OCI-LY7 (cell line): ENCODE measurements around the gene NAV1. TPM values are rescaled to one million over a fixed set of nuclear protein-coding genes. Genes with fewer than 3 reads are reported as not detected.

Source experiments
- BruUV-seq: library from RNA; stranded (reverse); fragments of 400-500 nt; replicated peaks from 2 replicates; lab custom pipeline; 2021; lab: Mats Ljungman, UMichigan
- CTCF ChIA-PET: fragments of 300-600 bp; sonication (Branson Sonifier 250); formaldehyde crosslinking; loops from one replicate; lab custom pipeline; 2022; ENCODE audit warnings: antibody characterized with exemption; ENCODE audit not compliant: unreplicated experiment; lab: Charles Lee
- POLR2A ChIA-PET: fragments of 300-600 bp; sonication (Branson Sonifier 250); formaldehyde crosslinking; loops from one replicate; lab custom pipeline; 2022; ENCODE audit warnings: antibody characterized with exemption; lab: Charles Lee
- DNase-seq: peaks from one replicate; pipeline ENCODE4 v3.0.0-alpha.2; 2015; ENCODE audit warnings: low spot score
- H2AFZ ChIP-seq: fragments of 200-600 bp; sonication (generic), shearing (Covaris generic); 2 replicates; pipeline ENCODE4 v1.6.1; 2014; ENCODE audit warnings: mild to moderate bottlenecking, antibody characterized with exemption, low read length, moderate library complexity
- H3K27ac ChIP-seq: fragments of 200-600 bp; sonication (generic); 2 replicates; pipeline ENCODE4 v1.5.1; 2014; ENCODE audit warnings: mixed run types, low read depth, mild to moderate bottlenecking, moderate library complexity, low read length, inconsistent platforms; ENCODE audit not compliant: poor library complexity, severe bottlenecking
- H3K36me3 ChIP-seq: fragments of 200-600 bp; sonication (generic); 2 replicates; pipeline ENCODE4 v1.6.1; 2014; ENCODE audit warnings: mild to moderate bottlenecking, antibody characterized with exemption, low read length, moderate library complexity, mixed read lengths; ENCODE audit not compliant: insufficient read depth
- H3K4me1 ChIP-seq: fragments of 200-600 bp; sonication (generic); 2 replicates; pipeline ENCODE4 v1.5.1; 2014; ENCODE audit warnings: mild to moderate bottlenecking, low read length; ENCODE audit not compliant: insufficient read depth, poor library complexity, severe bottlenecking
- H3K4me2 ChIP-seq: fragments of 200-600 bp; sonication (generic); 2 replicates; pipeline ENCODE4 v1.6.1; 2014; ENCODE audit warnings: mild to moderate bottlenecking, low read length
- H3K4me3 ChIP-seq: fragments of 200-600 bp; sonication (generic); 2 replicates; pipeline ENCODE4 v1.5.1; 2014; ENCODE audit warnings: mild to moderate bottlenecking, low read depth, low read length; ENCODE audit not compliant: poor library complexity, severe bottlenecking
- H3K79me2 ChIP-seq: fragments of 200-600 bp; sonication (generic); 2 replicates; pipeline ENCODE4 v1.6.1; 2016; ENCODE audit warnings: low read depth, mild to moderate bottlenecking, low read length, moderate library complexity, mixed read lengths; ENCODE audit not compliant: insufficient read depth
- H3K9me2 ChIP-seq: fragments of 200-600 bp; sonication (generic); 2 replicates; pipeline ENCODE4 v1.6.1; 2016; ENCODE audit warnings: mild to moderate bottlenecking, low read length, mixed read lengths; ENCODE audit not compliant: insufficient read depth
- H3K9me3 ChIP-seq: fragments of 200-600 bp; sonication (generic); 2 replicates; pipeline ENCODE4 v1.6.1; 2014; ENCODE audit warnings: mild to moderate bottlenecking, mixed run types, low read length, mixed read lengths
- H4K20me1 ChIP-seq: fragments of 200-600 bp; sonication (generic); 2 replicates; pipeline ENCODE4 v1.6.1; 2014; ENCODE audit warnings: mild to moderate bottlenecking, antibody characterized with exemption, low read length, moderate library complexity, mixed read lengths; ENCODE audit not compliant: insufficient read depth
- EZH2phosphoT487 ChIP-seq: fragments of 200-600 bp; sonication (generic); IDR thresholded peaks from 2 replicates; pipeline ENCODE4 v1.6.1; 2018; ENCODE audit warnings: low read depth, borderline replicate concordance, mild to moderate bottlenecking, mixed run types, antibody characterized with exemption, low read length, moderate library complexity, mixed read lengths
- intact Hi-C: fragments of 100-400 bp; cut with micrococcal nuclease; formaldehyde crosslinking; loops from one replicate; pipeline ENCODE4 v1.10.0; 2022; ENCODE audit not compliant: unreplicated experiment
- total RNA-seq, 2 experiments: library from RNA; depleted of rRNA in 1 of 2; stranded (reverse); fragments of >200 nt in 1 of 2; shearing (Covaris generic) in 1 of 2; gene quantifications; 2 replicates each; pipeline ENCODE4 v1.2.3, GENCODE V29; 2014 to 2022
- TF ChIP-seq, protein P1 (sequence below): fragments of 200-600 bp; sonication (generic); conservative IDR thresholded peaks from 2 replicates; pipeline ENCODE4 v1.5.1; 2014; ENCODE audit warnings: mild to moderate bottlenecking, antibody characterized with exemption, low read length, moderate library complexity, mixed read lengths

The NAV1 gene
- total RNA-seq, 2 experiments from 2014 or later: 4.2 to 20.7 TPM

DNA sequence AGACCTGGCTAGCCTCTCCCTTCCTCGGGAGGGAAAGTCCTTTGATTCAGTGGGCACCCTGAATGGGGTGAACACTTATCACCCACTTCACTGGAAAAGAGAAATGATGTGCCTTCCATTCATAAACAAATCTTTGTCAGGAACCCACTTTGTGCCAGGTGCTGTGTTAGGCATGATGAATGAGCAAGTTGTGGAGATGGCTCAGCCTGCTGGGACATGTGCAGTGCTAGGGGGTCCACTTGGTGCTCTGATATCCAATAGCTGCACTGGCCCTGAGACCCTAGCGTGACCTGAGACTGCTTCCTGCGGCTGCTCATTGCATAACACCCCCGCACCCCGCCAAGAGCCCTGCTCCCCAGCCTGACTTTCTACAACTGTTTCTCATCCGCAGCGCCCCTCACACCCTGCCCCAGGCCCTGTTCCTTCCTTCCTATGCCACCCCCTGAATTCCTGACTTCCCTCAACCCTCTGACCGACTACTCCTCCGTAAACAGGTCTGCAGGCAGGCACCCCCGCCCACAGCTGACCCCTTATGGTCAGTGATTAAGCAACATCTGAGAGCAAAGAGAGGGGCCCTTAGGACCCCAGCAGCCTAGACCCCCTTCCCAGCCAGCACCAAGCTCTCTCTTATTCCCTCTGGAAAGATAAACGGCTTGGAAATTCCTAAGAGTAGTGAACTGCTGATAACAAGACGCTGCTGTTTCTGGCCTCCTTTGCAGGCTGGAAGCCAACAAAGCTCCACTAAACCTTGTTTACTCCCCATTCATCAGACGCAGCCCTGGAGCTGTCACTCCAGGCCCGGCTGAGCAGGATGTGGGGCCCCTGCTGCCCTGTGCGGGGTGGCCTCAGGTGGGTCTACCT is 44.9 kb upstream of the NAV1 start:
- Histone ChIP-seq H3K79me2 (no peaks in the 10 kb centered on the region), H2AFZ (no peak overlapping the region), H4K20me1 (peaks cover under 1% of the 10 kb centered on the region; the same call in 1 of the 2 replicates), H3K4me3 (no peak overlapping the region), H3K4me2 (no peak overlapping the region), H3K27ac (no peak overlapping the region), H3K9me2 (no peaks in the 10 kb centered on the region), H3K9me3 (no peaks in the 10 kb centered on the region), H3K36me3 (peaks cover 67% of the 10 kb centered on the region), H3K4me1 (no peaks in the 10 kb centered on the region)
- TF ChIP-seq, protein P1, sequence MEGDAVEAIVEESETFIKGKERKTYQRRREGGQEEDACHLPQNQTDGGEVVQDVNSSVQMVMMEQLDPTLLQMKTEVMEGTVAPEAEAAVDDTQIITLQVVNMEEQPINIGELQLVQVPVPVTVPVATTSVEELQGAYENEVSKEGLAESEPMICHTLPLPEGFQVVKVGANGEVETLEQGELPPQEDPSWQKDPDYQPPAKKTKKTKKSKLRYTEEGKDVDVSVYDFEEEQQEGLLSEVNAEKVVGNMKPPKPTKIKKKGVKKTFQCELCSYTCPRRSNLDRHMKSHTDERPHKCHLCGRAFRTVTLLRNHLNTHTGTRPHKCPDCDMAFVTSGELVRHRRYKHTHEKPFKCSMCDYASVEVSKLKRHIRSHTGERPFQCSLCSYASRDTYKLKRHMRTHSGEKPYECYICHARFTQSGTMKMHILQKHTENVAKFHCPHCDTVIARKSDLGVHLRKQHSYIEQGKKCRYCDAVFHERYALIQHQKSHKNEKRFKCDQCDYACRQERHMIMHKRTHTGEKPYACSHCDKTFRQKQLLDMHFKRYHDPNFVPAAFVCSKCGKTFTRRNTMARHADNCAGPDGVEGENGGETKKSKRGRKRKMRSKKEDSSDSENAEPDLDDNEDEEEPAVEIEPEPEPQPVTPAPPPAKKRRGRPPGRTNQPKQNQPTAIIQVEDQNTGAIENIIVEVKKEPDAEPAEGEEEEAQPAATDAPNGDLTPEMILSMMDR: no peak
- no peak for TF ChIP-seq EZH2phosphoT487
- ChIA-PET POLR2A (no interaction called here), CTCF (no interaction called here)
- intact Hi-C loops: no loop called here
- BruUV-seq: no TSS peak
- no peak for DNase-seq

DNA sequence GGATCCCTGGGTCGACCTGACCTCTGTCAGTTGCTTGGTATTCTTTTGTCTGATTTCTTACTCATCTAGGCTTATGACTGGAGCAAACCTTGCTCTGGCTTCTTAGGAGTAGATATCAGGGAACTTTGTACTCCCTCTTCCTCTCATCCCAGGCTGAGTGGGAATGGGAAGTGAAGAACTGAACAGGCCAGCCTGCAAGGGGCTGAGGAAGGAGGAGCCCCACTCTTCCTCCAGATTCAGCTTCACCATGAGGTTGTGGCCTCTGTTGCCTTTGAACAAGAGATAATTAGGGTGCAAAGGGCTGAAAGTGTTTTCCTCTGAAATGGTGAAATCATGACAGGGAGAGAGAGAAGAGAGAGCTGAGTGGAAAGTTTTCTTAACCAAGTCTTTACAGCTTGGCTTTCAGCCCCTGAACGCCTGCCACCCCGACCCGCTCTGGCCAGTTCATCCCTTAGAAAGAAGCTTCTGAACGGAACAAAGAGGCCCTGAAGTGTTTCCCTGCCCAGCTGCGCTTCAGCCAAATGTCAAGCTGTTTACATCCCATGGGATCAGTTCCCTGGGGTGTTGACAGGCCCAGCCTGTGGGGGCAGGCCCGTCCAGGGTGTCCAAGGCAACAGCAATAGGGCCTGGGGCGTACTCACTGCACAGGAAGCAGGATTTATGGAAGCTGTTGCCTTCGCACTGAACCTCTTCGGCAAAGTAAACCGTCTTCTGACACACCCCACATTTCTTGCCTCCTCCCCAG is 43.2 kb upstream of the NAV1 start:
- Histone ChIP-seq H3K27ac (no peak overlapping the region), H3K9me2 (no peaks in the 10 kb centered on the region), H3K36me3 (peaks cover 50% of the 10 kb centered on the region), H3K4me1 (no peaks in the 10 kb centered on the region), H4K20me1 (peaks cover 4% of the 10 kb centered on the region; the same call in 1 of the 2 replicates), H2AFZ (no peak overlapping the region), H3K79me2 (no peaks in the 10 kb centered on the region), H3K9me3 (no peaks in the 10 kb centered on the region), H3K4me3 (no peak overlapping the region), H3K4me2 (no peak overlapping the region)
- DNase-seq: no peak
- no peak for TF ChIP-seq EZH2phosphoT487
- TF ChIP-seq, protein P1: no peak
- ChIA-PET POLR2A (interaction anchor here (1.1 to 1.4 kb wide), 2 partner anchors 9 to 15 kb away, joined by 3 read pairs; no protein-coding TSS in a partner anchor), CTCF (interaction anchor here (0.8 kb wide), 1 partner anchor 16 kb away, joined by 4 read pairs; no protein-coding TSS in a partner anchor)
- BruUV-seq: no TSS peak
- intact Hi-C loops: no loop called here
